Amniotic stem cell (primary cell): ENCODE measurements around the gene C15orf62.

Experiments
- DNase-seq: peaks from one replicate; lab custom pipeline; 2025; lab: John Stamatoyannopoulos, UW

C15orf62 gene

DNA sequence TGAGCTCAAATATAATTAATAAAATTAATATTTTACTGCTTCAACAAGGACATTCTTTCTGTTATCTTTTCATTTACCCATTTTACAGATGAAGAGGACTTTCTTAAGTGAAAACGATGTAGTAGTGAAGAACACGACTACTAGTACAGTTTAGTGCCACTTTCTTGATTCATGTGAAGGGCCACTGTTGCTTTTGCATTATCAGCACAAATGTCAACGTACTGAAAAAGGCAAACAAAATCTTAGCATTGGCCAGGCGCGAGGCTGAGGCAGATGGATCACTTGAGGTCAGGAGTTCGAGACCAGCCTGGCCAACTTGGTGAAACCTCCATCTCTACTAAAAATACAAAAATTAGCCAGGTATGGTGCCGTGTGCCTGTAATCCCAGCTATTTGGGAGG, 49.3 kb downstream of the C15orf62 start:
- DNase-seq = no peak

DNA sequence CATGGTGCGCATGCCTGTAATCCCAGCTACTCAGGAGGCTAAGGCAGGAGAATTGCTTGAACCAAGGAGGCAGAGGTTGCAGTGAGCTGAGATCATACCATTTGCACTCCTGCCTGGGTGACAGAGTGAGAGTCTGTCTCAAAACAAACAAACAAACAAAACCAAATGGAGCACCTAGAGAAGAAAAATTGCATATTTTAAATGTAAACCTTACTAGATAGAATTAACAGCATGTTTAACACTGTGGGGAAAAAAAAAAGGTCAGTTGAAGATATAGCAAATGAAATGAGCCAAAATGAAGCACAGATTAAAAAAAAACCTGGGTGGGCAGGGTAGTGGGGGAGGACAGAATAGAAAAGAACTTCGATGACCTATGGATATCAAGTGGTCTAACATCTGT, 51.4 kb downstream of the C15orf62 start:
- no peak for DNase-seq
